NCI-H2029 (cell line): ENCODE data around the gene SREBF1.

Source experiments
- DNase-seq: peaks from one replicate; lab custom pipeline; 2025; lab: John Stamatoyannopoulos, UW

Gene SREBF1

DNA sequence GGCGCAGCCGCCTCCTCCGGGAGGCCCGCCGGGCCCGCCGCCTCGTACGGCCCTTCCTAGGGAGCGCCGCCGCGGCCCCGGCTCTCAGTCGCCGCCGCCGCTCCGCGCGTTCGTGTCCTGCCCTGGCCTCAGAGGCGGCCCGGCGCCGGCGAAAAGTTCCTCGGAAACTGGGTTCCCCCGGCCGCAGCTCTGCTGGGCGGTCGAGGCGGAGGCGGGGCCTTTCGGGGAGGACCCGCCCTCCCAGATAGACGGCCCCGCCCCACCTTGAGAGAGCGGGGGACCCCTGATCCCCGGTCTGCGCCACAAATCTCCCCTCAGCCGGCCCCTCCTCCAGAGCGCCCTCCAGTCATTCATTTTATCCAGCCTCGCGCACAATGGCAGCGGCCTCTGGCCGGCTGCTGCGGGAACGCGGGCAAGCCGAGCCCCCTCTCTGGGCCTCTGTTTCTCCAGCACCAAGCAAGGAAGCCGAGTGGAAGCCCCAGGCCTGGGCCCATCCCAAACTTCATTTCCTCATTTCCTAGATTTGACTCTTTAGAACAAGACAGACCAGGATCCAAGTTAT, at the start of gene SREBF1:
Gene SREBF1 (minus strand): TSS at position 169 of the 562 bp plus-strand sequence. CDS start 169 bp downstream, outside the sequence.
- DNase-seq, result no peak

GRCh38 chr17:17886226-17886625, 49.4 kb upstream of the SREBF1 start:
- DNase-seq, result no peak

- no peak for DNase-seq
These were observed 47.9 kb upstream of the SREBF1 start for GRCh38 chr17:17884391-17885357.

GRCh38 chr17:17883801-17884200, 47.0 kb upstream of the SREBF1 start:
- no peak for DNase-seq

- no peak for DNase-seq
These were observed 45.3 kb upstream of the SREBF1 start for GRCh38 chr17:17882082-17882581.

GRCh38 chr17:17880577-17881196, 43.9 kb upstream of the SREBF1 start:
- DNase-seq, result no peak

DNA sequence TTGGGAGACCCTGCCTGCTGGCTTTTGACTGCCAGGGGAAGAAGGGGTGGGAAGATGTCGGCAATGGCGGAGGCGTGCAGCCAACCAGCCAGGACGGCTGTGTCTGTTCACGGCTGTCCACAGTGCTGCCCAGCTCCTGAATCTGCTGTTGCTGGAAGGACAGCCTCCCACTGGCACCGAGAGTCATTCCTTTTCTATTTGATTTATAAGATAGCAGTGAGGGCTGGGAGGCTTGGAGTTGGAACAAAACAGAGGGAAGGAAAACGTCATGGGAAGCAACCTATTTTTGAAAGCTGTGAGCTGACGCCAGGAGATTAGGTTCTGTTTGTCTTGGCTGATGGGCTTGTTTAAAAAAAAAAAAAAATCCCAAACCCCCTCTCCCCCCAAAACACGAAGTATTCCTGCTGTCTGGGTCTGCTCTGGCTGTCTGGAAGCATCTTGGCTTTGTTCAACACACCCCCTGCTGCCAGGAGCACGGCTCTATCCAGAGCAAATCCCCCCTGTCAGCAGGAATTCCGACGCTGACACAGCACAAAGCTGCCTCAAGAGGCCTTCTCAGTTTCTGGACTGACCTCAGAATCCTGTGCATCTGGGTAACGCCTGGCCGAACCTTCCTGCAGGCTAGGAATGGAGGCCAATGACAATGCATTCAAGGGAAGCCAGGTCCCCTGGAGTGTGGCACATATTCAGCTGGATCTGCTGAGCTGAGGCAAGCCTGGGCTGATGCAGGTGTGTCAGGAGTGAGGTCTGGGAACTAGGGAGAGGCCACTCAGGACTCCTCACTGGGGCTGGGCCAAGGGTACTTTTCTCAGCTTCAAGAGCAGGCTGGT, 41.0 kb upstream of the SREBF1 start:
- peak; percentile 48 for DNase-seq

DNA sequence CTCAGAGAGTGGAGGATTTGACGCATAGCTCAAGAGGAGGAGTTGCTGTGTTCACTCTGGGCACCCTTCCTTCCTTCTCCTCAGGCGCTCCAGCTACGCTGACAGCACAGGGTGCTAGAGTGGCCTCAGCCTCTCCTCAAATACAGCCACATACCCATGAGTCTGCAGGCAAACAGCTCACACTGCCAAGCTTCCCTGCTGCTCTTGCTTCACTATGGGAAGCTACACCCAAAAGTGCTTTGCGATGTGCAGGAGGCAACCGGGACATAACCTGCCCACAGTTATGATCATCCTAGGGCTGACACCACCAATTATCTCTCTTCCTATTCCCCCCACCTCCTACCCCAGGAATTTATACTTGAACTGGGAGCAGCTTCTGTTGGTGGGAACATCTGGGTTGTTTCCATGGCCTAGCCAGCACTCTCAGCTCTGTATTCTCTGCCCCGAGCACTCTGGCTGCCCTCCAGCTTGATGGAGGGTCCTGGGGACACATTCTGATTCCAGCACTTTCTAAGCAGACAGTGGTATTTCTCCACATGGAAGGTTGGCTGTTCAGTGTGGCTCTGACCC, 40.3 kb upstream of the SREBF1 start:
- DNase-seq, result no peak

DNA sequence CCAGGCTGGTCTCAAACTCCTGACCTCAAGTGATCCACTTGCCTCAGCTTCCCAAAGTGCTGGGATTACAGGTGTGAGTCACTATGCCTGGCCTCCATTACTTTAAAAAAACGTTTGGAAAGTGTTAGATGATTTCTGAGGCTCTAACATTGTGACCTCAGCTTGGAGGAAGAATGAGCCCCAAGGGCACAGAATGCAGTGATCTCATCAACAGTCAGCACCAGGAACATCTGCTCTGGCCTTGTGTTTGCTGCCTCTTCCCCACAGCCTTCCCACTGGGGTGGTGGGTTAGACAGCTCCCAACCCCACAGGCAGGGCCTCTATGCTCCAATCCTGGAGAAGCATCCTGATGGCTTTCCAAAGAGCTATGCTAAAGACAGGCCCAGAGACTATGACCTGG, 37.7 kb upstream of the SREBF1 start:
- no peak for DNase-seq

GRCh38 chr17:17873450-17873991, 36.7 kb upstream of the SREBF1 start:
- no peak for DNase-seq

- DNase-seq, result no peak
These were observed 36.0 kb upstream of the SREBF1 start for GRCh38 chr17:17872547-17873345.

DNA sequence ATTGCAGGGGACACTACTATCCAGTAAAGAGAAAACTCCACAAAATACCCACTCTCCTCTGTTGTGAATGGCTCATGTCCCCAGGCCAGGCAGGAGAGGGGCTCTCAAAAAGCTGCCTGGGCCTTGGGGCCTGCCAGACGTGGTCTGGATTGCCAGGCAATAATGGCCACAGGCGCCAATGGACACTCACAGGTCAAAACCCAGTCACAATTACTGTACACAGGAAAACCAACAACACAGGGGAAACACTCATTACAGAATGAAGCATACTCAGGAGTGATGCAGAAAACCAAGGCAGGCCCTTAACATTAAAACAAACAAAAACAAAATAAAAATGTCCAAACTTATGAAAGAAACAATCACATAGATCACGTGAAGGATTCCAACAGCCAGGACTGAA, 35.1 kb upstream of the SREBF1 start:
- no peak for DNase-seq

GRCh38 chr17:17870247-17870646, 33.5 kb upstream of the SREBF1 start:
- no peak for DNase-seq

DNA sequence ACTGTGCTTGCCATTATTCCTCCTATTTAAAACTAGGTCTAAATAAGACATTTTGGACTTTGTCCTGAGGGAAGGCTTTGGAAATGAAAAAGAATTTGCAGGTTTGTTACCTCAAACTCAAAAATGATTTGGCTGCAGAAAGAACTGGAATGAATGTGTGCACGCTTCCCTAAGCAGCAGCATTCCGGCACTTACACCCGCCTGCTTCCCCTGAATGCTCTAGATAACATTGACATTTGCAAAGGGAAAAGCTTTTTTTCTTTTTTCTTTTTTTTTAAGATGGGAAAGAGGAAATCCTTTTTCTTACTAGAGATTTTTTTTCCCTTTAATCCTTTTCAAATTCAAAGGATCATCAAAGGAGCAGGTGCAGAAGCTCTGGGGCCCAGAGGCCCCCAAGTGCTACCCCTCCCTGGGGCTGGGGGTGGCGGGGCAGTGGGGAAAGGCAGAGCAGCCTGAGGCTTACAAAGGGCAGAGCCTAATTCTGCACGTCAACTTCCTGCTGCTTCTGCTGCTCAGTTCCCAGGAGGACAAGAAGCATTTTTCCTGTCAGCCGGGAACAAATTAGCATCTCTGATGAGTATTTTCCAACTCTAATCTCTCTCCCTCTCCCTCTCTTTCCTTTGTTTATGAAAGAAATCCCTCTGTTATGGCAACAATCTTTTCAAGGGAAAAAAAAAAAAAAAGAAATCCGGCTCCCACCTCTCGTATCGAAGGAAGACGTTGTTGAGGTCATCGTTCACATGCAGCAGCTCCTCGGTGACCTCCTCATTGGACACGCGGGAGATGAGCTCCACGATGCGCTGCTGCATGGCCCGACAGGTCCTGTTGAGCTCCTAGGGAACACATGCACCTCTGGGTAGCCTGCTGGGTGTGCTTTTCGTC, 32.1 kb upstream of the SREBF1 start:
- no peak for DNase-seq

DNA sequence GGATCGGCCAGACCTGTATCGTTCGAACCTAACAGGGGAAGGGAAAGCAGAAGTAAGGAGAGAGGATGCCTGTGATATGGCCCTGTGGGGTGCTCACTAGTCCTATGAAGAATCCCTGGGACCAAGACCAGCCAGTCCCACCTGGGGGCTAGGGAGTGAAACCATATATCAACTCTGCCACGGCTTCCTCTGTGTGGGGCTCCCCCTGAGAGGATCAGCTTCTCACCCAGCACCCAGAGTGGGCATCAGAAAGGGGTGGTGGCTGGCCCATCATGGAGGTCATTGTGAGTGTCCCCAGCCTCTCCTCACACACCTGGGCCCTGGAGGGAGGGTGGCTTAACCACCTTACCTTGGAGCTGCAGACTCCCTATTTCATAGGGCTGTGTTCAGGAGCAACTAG, 30.1 kb upstream of the SREBF1 start:
- DNase-seq, result no peak

DNA sequence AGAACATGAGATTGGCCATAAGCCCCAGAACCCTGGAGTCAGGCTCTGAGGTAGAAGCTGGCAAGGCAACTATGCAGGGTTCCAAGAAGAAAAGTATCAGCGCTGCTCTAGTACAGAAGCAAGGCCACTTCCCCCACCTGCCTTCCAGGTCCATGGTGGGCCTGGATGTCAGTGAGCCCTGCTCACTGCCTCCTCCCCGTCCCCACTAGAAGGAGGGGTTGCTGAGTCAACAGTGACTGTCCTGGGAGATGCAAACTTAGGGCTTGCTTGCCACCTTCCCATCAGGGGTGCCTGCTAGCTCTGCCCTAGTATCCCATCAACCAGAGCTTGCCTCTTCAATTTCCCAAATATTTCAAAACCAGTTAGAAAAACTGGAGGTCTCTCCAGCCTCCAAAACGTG, 29.6 kb upstream of the SREBF1 start:
- no peak for DNase-seq

- DNase-seq, result no peak
These were observed 28.2 kb upstream of the SREBF1 start for GRCh38 chr17:17865035-17865434.

GRCh38 chr17:17860766-17861107, 24.0 kb upstream of the SREBF1 start:
- no peak for DNase-seq
